NCI-H1417 treated with DMSO at 0.1 percent for 48 hours (cell line): Measurements from ENCODE around the gene CDH13.

Experiments used
- DNase-seq: peaks from one replicate; lab custom pipeline; 2025; lab: John Stamatoyannopoulos, UW

CDH13 gene

DNA sequence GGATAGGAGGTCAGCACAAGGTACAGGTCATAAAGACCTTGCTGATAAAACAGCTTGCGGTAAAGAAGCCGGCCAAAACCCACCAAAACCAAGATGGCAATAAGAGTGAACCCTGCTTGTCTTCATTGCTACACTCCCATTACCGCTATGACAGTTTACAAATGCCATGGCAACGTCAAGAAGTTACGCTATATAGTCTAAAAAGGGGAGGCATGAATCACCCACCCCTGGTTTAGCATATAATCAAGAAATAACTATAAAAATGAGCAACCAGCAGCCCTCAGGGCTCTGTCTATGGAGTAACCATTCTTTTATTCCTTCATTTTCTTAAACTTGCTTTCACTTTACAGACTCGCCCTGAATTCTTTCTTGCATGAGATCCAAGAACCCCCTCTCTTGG lies 1180.0 kb downstream of the CDH13 start:
- DNase-seq, result no peak

DNA sequence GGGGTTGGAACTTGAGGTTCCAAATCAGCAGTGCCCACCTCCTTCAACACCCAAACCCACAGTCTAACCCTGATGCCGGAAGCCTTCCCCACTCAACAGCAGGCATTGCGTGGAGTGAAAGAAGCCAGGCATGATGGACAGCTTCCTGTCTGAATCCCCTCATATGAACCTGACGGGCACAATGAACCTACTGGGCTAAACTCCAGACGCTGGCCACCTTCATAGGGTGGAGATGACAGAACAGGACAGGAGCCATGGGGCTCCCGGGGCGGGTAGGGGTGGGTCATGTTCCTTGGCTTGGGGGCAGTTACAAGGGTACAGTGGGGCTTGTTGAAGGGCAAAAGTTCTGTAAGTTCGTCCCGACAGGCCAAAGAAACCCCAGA lies 1180.5 kb downstream of the CDH13 start:
- no peak for DNase-seq

DNA sequence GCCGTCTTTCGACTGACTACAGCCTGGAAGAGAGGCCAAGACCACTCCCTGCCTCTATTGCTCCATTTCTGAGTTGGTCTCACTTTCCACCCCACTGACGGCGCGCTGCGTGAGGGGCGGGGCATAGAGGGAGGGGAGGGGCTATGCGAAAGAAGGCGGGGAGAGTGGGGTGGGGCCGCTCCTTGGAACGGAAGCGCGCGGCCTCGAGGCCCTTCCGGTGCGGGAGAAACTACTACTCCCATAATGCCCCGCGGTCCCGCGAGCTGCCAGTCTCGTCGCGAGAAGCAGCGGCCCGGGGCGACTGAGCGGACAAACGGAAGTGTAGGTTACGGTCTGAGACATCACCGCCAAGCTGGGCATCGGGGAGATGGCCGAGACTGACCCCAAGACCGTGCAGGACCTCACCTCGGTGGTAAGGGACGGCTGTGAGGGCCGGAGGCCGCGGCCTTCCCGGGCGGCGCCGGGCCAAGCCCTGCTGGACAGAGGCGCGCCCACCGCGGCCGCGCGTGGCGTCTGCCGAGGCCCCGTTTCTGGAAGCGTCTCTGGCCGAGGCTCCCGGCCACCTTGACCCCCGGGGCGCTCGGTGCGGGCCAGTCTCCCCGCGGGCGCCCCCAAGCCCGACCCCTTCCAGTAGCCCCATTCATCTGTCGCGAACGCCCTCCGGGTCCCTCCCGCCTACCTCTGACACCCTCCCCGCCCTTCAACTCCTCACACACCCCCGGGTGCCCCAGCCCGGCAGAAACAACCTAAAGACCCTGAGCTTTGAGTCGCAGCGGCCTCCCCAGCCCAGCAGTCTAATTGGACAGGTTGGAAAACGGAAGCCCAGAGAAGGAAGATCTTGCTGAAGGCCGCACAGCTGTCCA lies 1181.2 kb downstream of the CDH13 start, which contains the start of gene HSBP1:
Gene HSBP1 (plus strand): TSS at position 269 of the 863 bp plus-strand sequence. CDS start 99 bp downstream, at position 368.
- DNase-seq, result no peak

DNA sequence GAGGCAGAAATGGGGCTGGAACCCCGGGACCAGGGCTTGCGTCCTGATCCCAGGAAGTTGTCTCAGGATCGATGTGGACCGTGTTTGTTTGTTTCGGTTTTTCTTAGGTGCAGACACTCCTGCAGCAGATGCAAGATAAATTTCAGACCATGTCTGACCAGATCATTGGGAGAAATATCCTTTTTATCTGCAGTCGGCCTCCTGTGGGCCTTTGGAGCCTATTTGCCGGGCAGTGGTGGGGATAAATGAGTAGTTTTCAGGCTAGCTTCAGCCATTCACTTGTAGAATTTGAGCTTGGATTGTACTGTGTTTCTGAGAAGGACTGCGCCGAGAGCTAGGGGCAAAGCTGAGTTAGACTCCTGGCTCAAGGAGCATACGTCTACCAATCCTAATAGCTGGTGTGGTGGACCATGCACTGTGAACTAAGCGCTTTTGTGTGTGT lies 1181.8 kb downstream of the CDH13 start:
- no peak for DNase-seq

DNA sequence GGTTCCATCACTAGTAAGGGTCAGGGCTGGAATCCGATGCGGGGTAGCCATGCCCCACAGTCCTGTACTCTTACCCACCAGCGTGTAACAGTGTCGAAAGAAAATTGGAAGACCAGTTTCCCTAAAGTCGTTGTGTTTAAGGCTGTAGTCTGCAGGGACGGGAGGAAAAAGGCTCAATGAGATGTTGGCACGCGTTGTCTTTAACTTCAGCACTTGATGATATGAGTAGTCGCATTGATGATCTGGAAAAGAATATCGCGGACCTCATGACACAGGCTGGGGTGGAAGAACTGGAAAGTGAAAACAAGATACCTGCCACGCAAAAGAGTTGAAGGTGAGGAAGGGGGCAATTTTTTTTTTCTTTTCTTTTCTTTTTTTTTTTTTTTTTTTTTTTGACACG lies 1182.3 kb downstream of the CDH13 start:
- no peak for DNase-seq

DNA sequence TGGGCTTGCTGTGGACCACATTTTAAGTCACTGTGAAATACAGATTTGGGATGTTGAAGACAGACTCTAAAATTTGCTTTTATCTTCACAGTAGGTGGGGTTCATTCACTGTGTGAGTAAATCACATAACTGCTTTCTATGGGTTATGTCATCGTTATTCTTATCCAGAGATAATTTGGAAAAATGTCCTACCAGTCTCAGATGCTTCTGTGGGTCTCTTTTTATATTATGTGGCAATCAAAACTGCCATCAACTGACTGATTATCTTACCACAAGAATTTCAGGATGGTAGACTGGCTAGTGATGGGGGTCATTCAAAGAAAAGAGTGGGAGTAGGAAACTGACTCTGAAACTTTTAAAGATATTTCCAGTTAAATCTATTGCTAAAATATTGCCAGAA lies 1184.1 kb downstream of the CDH13 start:
- no peak for DNase-seq

DNA sequence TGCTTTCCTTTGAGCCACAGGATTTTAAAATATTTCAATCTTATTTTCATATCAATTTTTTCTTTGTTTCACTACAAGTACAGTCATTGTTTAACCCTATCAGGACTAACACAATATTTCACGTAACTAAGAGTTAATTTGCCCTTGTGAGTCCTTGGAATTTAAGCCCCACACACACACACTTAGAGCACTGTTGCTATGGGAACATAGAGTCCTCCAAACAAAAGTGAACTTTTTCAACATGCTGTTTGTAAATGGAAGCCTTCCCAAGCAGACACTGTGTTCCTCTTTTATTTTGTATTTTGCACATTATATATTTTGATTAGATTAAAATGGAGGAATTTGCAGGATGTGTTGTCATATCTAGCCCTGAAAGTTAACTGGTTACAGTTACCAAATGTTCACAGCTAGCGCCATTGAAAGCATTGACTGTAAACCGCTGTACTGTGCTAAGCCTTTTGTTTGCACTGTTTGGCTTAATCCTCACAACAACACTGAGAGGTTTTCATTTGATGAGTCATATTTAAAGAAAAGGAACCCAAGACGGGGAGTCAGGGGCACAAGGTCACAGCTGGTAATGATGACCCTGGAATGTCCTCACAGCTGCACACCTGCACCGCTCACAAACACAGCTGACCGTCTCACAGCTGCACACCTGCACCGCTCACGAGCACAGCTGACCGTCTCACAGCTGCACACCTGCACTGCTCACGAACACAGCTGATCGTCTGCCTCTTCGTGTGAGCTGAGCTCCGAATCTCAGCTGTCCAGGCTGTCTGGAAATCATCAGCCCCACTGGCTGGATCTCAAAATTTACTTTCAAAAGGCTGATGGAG lies 1187.3 kb downstream of the CDH13 start:
- DNase-seq, result no peak

DNA sequence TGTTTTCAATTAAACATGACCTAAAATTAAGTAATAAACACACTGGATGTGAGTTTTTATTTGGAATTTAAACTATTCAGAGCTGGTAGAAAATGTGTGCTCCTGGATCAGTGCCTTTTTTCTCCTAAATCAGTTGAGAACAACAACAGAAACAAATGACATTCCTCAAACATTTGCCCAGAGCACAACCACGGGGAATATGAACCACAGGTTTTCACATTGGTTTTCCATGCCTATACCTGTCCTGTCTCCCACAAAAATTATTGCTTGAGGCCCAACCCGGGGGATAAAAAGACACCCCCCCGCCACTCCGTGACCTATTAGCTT lies 1187.9 kb downstream of the CDH13 start:
- no peak for DNase-seq

DNA sequence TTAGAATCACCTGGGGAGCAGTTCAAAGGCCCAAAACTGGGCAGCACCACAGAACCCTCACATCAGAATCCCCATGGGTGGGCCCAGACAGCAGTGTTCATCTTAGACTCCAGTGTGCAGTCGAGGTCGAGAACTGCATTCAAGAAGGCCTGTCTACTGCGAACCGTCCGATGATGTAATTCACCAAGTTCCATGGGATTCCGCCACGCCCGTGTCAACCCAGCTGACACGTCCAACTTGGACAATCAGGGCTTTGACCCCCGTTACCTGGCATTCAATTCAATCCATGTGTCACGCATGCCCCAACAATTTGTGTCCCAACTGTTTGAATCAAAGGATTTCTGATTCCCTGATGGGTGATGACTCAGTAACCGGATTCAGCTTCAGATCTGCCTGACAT lies 1190.3 kb downstream of the CDH13 start:
- no peak for DNase-seq

DNA sequence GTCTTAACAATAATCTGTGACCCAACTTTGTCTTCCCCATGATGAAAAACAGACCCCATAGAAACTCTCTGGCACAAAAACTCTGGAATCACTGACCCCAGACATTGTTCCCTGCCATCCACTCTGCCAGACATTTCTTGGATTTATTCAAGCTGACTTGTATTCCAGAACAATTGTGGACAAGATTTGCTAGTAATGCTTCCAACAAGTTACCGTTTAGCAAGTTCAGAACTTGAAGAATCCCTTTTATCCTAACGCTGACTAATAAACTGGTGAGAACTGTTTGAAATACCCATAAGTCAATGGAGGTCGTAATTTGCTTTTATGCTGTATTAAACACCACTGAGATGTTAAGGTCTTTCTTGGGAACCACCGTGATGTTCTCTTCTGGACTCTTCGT lies 1191.5 kb downstream of the CDH13 start:
- no peak for DNase-seq

DNA sequence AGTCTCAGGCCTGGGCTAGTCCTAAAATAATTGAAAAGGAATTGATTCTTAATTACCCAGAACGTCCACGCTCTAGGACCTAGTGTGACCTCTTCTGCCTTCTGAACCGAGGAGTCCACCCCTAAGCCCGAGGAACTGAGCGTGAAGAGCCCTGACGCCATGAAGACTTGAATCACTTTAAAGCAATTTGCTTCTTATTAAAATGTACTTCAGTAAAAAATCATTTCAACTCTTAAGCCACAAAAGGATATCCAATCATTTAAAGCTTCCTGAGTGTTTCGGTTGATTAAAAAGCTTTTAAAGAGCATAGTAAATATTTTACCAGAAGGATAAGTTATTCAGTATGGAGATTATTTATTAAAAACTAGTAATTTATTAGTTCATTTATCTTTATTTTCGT lies 1192.6 kb downstream of the CDH13 start:
- DNase-seq, result no peak

DNA sequence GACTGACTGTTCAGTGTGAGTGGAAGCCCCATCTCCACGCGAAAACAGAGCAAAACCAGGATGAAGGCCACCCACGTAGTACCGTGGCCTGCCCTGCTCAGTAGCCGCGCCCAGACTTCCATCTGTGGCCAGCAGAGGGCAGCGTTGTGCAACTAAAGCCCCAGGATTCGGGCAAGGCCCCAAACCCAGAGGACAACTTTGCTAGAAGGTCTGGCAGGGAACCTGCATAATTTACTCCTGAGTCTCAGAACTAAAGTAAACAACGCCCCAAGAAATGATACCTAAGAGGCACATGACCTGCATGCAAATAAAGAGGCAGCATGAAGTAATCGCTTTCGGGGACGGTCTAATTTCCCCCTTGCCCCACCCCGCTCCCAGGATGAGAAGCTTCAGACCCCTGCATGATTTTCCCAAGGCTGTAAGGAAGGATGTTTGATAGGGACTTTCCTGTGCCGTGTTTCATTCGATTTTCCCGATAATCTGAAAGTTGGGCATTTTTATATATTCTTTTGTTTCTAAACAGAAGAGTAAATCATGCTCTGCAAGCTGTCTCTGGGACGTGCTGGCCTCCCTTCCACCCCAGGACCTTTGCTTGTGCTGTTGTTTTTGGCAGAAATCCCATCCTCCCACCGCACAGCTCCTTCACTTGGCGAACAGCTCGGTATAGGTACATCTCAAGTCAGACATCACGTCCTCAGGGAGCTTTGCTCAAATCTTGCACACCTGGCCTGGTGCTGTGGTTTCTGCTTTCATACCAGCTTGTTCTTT lies 1199.6 kb downstream of the CDH13 start:
- no peak for DNase-seq

DNA sequence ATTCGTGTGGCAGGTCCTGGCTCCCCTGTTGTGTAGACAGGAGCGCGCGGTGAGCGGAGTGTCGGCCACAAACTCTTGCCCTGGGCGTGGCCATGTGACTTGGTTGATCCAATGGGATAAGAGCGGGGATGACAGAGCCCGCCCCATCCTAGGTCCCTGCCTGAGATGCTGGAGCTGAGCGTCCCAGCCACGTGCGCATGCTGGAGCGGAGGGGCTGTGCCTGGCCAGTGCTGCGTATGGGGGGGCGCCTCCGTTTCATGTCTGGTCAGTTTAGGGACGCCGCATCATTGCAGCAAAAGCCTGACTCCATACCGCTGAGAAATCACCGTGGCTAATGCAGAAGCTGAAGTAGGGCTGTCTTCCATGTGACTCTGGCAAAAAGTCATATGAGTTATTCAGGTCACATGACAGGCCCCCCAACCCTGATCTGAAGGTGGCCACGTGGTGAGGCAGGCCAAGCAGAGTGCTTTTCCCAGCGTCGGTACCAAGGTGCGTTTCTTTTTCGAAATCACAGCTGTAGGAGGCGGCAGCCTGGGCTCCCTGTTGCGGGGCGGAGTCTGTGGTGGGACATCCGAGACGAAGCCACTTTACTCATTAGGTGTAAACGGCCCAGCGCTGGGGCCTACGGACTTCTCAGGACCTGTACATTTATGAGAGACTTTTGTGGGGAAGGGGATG lies 1203.5 kb downstream of the CDH13 start:
- DNase-seq, result no peak

DNA sequence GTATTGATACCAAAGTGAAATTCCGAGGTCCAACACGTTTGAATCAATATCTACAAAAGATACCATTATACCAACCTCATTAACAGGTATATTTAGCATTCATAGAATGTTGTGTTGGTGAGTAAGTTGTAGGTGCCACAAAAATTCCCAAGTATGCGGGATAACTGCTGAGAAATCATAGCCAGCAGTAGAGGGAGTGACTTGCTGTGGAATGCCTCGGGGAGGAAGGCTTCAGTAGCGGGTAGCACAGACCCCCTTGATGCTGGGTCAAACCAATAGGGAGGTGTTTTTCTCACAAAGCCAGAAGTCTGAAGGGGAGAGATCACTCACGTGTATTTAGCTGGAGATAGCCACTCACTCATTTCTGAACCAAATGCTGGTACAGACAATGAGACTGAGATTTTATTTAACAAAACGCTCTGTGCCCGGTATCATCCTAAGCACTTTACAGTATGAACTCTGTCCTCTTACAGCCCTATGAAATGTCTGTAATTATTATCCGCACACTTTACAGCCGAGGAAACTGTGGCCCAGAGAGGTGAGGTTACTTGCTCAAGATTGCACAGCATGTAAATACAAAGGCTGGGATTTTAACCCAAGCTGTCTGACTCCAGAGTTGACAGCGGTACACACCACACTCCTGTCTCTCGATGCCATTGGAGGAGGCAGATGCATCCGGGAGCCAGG lies 1204.1 kb downstream of the CDH13 start:
- no peak for DNase-seq

DNA sequence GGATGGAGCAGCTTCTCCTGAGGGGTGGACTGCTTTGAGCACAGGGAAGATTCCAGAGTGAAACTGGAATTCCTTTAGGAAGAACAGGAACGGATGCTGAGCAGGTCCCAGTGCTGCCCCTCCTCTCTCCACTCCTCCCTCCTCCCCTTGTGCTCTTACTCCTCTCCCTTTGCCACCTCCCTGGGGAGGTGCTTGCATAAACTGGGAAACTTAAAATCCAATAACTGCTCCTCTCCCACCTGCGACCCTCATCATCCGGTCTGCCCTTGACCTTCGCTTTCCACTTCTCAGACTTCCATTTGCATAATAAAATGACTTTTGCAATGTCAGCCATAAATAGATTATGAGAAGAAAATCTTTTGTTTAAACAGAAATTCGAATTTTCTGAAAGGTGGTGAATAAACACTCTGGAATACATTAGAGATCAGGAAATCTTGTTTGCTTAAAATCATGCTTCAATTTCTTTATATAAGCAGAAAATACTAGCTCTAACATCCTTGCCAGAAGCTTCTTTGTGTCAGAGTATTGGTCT lies 1204.8 kb downstream of the CDH13 start:
- DNase-seq, result no peak

DNA sequence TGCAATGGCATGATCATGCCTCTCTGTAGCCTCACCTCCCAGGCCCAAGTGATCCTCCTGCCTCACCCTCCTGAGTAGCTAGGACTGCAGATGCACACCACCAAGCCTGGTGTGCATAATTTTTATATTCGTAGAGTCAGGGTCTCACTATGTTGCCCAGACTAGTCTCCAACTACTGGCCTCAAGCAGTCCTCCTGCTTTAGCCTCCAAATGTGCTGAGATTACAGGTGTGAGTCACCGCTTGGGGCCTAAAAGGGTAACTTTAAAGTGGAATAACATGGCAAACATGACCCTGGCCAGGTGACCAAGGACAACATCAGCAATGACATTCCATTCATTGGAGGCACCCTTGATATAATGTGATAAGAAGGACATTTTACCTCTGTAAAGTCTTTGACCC lies 1207.2 kb downstream of the CDH13 start:
- no peak for DNase-seq

DNA sequence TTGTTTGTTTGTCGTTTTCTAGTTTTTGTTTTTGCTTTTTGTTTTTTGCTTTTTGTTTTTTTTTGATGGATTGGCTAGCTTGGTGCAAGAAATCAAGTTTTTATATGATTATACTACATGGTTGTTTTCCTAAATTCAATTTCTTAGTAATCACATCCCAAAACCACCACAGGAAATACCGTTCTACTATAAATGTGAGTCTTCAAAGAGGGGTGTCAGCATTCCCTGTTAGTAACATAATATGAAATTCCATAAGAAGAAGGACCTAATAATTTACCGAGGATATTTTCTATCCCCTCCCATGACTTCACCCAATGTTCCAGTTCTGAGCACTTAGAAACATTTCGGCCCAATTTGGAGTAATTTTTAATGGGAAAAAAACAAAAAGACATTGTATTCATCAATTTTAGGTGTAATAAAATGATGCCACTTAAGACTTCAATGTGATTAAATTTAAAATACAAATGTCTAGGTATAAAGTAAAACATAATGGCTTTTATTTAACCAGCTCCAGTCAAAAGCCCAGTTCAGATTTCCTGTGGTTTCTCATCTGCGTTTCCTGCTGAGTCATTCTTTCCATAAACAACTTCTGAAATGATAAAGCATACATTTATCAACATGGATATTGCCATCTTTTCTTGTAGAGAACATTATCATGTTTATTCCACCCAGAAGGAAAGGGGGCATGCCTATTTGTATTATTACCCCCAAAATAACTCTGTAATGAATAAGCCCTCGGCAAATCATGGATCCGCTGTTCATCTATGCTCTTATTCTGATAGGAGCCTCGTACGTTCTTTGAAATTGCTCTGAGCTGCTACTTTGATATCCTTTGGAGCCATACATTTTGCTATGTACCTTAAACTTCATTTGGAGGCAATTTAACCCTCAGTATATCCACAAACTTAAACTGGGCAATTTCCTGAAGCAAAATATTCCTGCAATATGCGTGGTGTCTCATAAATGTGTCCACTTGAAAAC lies 1209.1 kb downstream of the CDH13 start:
- no peak for DNase-seq

DNA sequence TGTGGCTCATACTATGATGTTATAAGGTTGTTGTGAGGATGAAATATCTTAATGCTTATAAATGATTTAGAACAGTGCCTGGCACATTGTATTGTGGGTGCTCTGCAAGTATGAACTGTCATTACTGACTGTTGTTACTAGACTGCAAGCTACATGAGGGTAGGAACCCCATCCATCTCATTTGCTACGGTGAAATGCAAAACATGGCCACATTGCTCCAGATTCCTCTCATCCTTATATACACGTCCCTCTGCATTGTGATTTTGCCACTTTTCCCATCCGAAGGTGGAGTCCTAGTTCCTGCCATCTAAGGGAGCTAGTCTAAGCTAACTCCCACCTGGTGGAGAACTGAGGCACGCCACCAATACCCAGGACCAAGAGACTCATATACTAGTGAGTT lies 1210.8 kb downstream of the CDH13 start:
- DNase-seq, result no peak

DNA sequence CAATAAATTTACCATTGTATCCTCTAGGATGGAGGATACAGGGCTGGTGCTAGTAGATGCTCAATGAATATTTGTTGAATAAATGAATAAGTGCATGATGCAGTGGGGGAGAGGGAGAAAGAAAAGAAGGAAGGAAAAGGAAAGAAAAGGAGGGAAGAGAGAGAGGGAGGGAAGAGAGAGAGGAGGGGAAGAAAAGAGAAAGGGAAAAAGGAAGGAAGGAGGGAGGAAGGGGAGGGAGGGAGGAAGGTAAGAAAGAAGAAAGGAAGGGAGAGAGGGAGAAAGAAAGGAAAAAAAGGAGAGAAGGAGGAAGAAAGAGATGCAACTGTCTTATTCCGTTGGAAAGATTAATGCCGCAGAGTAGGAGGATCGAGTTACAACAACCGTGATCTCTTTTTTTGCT lies 1211.4 kb downstream of the CDH13 start:
- DNase-seq, result no peak

DNA sequence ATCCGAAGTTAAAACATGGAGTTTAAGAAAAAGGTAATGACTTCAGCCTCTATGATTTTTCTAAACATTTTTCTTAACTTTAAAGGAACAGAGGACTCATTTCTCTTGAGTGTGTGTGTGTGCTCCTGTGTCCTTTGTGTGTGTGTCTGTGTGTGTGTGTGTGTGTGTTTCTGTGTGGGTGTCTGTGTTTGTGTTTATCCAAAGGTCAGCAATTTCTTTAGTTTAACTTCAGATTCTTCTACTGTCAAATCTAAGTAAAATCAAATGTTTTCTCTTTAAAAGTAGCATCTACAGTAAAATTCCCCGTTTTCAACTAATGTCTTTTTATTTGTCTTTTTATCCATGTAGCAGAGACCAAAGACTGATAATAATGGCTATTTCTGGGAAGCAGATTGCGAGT lies 1212.8 kb downstream of the CDH13 start:
- DNase-seq, result no peak
